ENCODE data around the gene SMOC2.
"Not testable (repeated sequence)": the region's sequence is repeated elsewhere in the genome, so short reads cannot be mapped to it uniquely, and the experiment has no call there.

SMOC2 gene

GRCh38 chr6:168560126-168560525, 119.1 kb downstream of the SMOC2 start:
- TF ChIP-seq, protein P1, sequence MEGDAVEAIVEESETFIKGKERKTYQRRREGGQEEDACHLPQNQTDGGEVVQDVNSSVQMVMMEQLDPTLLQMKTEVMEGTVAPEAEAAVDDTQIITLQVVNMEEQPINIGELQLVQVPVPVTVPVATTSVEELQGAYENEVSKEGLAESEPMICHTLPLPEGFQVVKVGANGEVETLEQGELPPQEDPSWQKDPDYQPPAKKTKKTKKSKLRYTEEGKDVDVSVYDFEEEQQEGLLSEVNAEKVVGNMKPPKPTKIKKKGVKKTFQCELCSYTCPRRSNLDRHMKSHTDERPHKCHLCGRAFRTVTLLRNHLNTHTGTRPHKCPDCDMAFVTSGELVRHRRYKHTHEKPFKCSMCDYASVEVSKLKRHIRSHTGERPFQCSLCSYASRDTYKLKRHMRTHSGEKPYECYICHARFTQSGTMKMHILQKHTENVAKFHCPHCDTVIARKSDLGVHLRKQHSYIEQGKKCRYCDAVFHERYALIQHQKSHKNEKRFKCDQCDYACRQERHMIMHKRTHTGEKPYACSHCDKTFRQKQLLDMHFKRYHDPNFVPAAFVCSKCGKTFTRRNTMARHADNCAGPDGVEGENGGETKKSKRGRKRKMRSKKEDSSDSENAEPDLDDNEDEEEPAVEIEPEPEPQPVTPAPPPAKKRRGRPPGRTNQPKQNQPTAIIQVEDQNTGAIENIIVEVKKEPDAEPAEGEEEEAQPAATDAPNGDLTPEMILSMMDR (IDR thresholded peaks at IDR 0.05; ENCODE audit: insufficient read depth, low read depth, low read length, missing control alignments): no peak
- H3K4me3 ChIP-seq (ENCODE audit: low read depth, low read length): no peak overlapping the region
- no peak for DNase-seq (ENCODE audit: low read depth)

- DNase-seq (ENCODE audit: low read depth): no peak
- no peak overlapping the region for H3K4me3 ChIP-seq (ENCODE audit: low read depth, low read length)
- TF ChIP-seq, protein P1 (IDR thresholded peaks at IDR 0.05; ENCODE audit: insufficient read depth, low read depth, low read length, missing control alignments): no peak
These were observed 121.7 kb downstream of the SMOC2 start for GRCh38 chr6:168562576-168563151.

DNA sequence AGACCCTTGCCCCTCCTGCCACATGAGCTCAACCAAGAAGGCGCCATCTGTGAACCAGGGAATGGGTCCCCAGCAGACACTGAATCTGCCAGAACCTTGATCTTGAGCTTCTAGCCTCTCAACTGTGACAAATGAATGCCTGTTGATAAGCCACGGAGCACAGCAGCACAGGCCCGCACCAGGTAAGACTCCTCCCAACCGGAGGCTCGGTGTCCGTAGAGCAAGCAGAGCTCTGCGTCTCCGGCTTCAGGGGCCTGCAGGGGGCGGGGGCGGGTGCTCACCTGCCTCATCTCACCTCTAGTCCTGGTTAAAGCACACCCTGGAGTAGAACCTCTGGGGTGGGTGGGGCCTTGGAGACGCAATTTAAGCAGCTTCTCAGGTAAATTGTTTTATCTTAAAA, 122.7 kb downstream of the SMOC2 start:
- no peak overlapping the region for H3K4me3 ChIP-seq (ENCODE audit: low read depth, low read length)

GRCh38 chr6:168565112-168565511, 124.1 kb downstream of the SMOC2 start:
- TF ChIP-seq, protein P1 (IDR thresholded peaks at IDR 0.05; ENCODE audit: insufficient read depth, low read depth, low read length, missing control alignments): no peak
- DNase-seq (ENCODE audit: low read depth): no peak
- H3K4me3 ChIP-seq (ENCODE audit: low read depth, low read length): no peak overlapping the region

More for the DNA sequence above, 122.7 kb downstream of the SMOC2 start:
- DNase-seq (ENCODE audit: low read depth): no peak
- TF ChIP-seq, protein P1 (IDR thresholded peaks at IDR 0.05; ENCODE audit: insufficient read depth, low read depth, low read length, missing control alignments): no peak

DNA sequence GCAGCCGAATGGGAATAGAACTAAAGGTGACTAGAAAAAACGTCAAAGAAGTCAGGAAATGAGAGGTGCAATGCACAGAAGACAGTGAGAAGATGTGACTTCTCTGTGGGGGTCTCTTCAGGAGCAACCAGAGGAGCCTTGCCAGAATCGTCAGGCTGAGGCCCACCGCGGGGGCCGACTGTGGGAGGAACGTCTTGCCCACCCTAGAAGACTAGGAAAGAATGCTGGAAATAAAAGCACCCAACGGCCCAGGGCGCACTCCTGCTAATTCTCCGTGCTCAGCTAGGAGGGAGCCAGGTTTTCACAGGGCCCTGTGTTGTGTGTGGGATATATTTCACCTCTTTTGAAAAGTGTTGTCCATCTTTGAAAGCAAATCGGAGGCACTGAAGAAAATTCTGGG, 129.2 kb downstream of the SMOC2 start:
- H3K4me3 ChIP-seq (ENCODE audit: low read depth, low read length): no peak overlapping the region
- TF ChIP-seq, protein P1 (IDR thresholded peaks at IDR 0.05; ENCODE audit: insufficient read depth, low read depth, low read length, missing control alignments): no peak
- no peak for DNase-seq (ENCODE audit: low read depth)

DNA sequence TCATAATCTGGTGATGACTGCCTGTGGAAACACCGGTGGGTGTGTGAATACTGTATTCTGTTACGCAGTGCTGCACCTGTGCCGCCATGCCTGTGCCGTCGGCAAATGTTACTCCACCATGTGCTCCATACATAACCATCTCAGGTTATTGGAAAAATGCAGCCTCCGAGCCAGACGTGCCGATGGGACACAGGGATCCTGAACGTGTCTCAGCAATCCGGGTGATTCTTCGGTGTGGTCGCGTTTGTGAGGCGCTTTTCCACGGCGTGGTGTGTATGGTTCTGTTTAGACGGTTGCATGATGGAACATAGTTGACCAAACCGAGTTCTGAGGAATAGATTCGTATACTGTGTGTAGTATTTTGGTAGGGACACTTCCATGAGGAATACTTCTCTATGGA, 130.3 kb downstream of the SMOC2 start:
- no peak overlapping the region for H3K4me3 ChIP-seq (ENCODE audit: low read depth, low read length)
- TF ChIP-seq, protein P1 (IDR thresholded peaks at IDR 0.05; ENCODE audit: insufficient read depth, low read depth, low read length, missing control alignments): no peak
- no peak for DNase-seq (ENCODE audit: low read depth)

DNA sequence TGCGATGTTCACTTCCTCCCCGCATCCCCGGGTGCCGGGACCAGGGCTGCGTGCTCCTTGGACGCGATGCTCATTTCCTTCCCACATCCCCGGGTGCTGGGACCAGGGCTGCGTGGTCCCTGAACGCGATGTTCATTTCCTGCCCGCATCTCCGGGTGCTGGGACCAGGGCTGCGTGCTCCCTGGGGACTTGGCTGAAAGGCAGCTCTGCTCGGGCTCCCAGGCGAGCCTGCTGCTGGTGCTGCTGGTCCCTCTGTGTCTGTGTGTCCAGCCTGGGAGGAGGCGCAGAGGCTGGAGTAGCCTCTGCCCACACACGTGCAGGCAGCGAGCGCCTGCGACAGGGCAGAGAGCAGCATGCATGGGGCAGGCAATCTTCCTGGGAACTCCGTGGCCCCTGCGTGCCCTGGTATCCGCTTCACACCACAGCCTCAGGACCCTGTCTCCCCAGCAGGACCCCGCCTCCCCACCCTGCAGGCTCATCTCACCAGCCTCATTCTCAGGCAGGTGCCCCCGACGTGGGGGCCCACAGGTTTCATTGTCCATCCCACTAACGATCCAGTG, 132.4 kb downstream of the SMOC2 start:
- not testable (repeated sequence) for H3K4me3 ChIP-seq (ENCODE audit: low read depth, low read length); DNase-seq (ENCODE audit: low read depth)

Data from GM12865 (cell line).